Osteoblast (primary cell): ENCODE data around the gene FAM124A. TPM values are rescaled to one million over a fixed set of nuclear protein-coding genes. Genes with fewer than 3 reads are reported as not detected.

ENCODE experiments used
- small RNA-seq: library from RNA; depleted of rRNA; stranded (forward); fragments of <200 nt; gene quantifications from one replicate; pipeline ENCODE3, GENCODE V24; 2012
- total RNA-seq: library from RNA; depleted of rRNA; stranded (reverse); fragments of >200 nt; gene quantifications from 2 replicates; pipeline ENCODE4 v1.2.3, GENCODE V29; 2012

FAM124A gene
- total RNA-seq, 1 donor = 1.1 TPM

Small RNAs within 50 kb of the gene (small RNA-seq; reads per million reads assigned to genes)
- not detected for gene PRELID3BP2

Other genes with a start within 250 kb of the FAM124A start
- not detected in 2 replicates for gene C13orf42, start 111.1 kb upstream of the FAM124A start, total RNA-seq
- not detected in 2 replicates for gene SERPINE3, start 117.3 kb downstream of the FAM124A start, total RNA-seq
- 40.5 and 47.4 TPM in 2 replicates for gene INTS6, start 230.6 kb downstream of the FAM124A start, total RNA-seq